ENCODE results near the gene CCDC192. TPM values are rescaled to one million over a fixed set of nuclear protein-coding genes. Genes with fewer than 3 reads are reported as not detected.

The CCDC192 gene
- total RNA-seq, 4 donors from 2014 or later = not detected

GRCh38 chr5:127963233-127963632 lies 260.0 kb downstream of the CCDC192 start:
- intact Hi-C loops (cut with DNase I; ENCODE audit: low total_unique reads) = no loop called here
- DNase-seq (ENCODE audit: low spot score in 2 of 2) = no peak
- no peak for TF ChIP-seq POLR2A (IDR thresholded peaks at IDR 0.05)
- TF ChIP-seq, protein P1, sequence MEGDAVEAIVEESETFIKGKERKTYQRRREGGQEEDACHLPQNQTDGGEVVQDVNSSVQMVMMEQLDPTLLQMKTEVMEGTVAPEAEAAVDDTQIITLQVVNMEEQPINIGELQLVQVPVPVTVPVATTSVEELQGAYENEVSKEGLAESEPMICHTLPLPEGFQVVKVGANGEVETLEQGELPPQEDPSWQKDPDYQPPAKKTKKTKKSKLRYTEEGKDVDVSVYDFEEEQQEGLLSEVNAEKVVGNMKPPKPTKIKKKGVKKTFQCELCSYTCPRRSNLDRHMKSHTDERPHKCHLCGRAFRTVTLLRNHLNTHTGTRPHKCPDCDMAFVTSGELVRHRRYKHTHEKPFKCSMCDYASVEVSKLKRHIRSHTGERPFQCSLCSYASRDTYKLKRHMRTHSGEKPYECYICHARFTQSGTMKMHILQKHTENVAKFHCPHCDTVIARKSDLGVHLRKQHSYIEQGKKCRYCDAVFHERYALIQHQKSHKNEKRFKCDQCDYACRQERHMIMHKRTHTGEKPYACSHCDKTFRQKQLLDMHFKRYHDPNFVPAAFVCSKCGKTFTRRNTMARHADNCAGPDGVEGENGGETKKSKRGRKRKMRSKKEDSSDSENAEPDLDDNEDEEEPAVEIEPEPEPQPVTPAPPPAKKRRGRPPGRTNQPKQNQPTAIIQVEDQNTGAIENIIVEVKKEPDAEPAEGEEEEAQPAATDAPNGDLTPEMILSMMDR (IDR thresholded peaks at IDR 0.05) = no peak
- H3K4me3 ChIP-seq (ENCODE audit: low read depth, poor library complexity, severe bottlenecking) = no peak overlapping the region
- WGBS, 2 donors = 63 to 71% methylated on average over 1 of the region's 1 CpG

- intact Hi-C loops (cut with DNase I; ENCODE audit: low total_unique reads) = no loop called here
- H3K4me3 ChIP-seq (ENCODE audit: low read depth, poor library complexity, severe bottlenecking) = no peak overlapping the region
- WGBS, 2 donors = 70 to 78% methylated on average over 3 of the region's 3 CpGs
- TF ChIP-seq, protein P1 (IDR thresholded peaks at IDR 0.05) = no peak
- no peak for TF ChIP-seq POLR2A (IDR thresholded peaks at IDR 0.05)
- DNase-seq (ENCODE audit: low spot score in 2 of 2) = no peak
These were observed 260.7 kb downstream of the CCDC192 start for GRCh38 chr5:127963931-127964330.

DNA sequence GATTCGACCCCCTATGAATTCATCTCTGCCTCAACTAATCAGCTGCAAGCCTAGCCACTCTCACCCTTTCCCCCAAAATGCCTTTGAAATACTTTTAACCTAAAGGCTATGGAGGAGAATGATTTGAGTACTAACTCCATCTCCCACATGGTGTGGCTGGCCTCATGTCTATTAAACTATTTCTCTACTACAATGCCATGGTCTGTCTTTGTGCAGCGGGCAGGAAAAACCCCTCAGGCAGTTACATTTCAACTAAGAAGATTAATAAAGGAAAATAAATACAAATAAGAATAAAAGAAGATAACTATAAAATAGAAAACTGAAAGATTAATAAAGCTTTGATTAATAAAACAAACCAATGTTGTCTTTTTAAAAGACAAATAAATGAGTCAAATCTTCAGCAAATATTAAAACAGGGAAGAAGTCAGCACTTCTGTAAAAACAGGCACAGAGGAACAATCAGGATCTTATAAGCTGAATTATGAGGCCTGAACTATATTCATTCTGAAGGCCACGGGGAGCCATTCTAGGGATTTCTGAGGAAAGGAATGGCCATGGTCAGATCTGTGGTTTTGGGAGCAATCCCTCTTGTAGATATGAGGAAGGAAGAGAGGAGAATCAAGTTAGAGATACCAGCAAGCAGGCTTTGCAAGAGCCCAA lies 264.3 kb downstream of the CCDC192 start:
- no peak overlapping the region for H3K4me3 ChIP-seq (ENCODE audit: low read depth, poor library complexity, severe bottlenecking)
- DNase-seq (ENCODE audit: low spot score in 2 of 2) = no peak
- intact Hi-C loops (cut with DNase I; ENCODE audit: low total_unique reads) = no loop called here
- WGBS, 2 donors = 83 to 88% methylated on average over 3 of the region's 3 CpGs
- TF ChIP-seq POLR2A (IDR thresholded peaks at IDR 0.05) = no peak

DNA sequence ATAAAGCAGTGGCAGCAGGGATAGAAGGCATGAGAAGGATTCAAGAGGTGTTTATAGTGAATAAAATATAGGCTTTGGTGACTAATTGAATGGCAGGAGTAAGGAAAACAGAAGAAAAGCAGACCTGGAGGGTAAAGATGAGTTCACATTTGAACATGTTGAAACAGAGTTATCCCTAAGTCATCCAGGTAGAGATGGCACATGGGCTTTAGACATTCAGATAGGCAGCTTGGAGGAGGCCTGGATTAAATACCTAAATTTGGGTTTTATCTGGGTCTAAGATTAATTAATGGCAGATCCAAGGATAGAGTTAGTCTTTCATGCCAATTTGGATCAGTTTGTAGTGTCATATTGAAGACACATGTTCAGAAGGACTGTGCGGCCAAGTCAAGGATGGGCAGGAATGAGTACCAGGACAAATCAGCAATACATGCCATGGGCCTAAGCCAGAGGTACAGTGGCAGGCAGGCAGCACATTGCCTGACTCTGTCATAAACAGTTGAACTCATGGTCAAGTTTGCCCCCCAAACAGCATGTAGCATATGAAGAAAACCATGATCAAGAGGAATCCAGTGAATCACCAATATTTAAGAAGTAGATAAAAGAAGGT lies 264.9 kb downstream of the CCDC192 start:
- TF ChIP-seq POLR2A (IDR thresholded peaks at IDR 0.05) = no peak
- TF ChIP-seq, protein P1 (IDR thresholded peaks at IDR 0.05) = no peak
- DNase-seq (ENCODE audit: low spot score in 2 of 2) = no peak
- H3K4me3 ChIP-seq (ENCODE audit: low read depth, poor library complexity, severe bottlenecking) = no peak overlapping the region
- intact Hi-C loops (cut with DNase I; ENCODE audit: low total_unique reads) = no loop called here
- WGBS, 2 donors = 41 to 59% methylated on average over 1 of the region's 1 CpG

GRCh38 chr5:127969002-127969401 lies 265.8 kb downstream of the CCDC192 start:
- intact Hi-C loops (cut with DNase I; ENCODE audit: low total_unique reads) = no loop called here
- DNase-seq (ENCODE audit: low spot score in 2 of 2) = no peak
- WGBS, 2 donors = 80 to 84% methylated on average over 3 of the region's 3 CpGs
- no peak overlapping the region for H3K4me3 ChIP-seq (ENCODE audit: low read depth, poor library complexity, severe bottlenecking)
- TF ChIP-seq, protein P1 (IDR thresholded peaks at IDR 0.05) = no peak
- TF ChIP-seq POLR2A (IDR thresholded peaks at IDR 0.05) = no peak

- no peak overlapping the region for H3K4me3 ChIP-seq (ENCODE audit: low read depth, poor library complexity, severe bottlenecking)
- intact Hi-C loops (cut with DNase I; ENCODE audit: low total_unique reads) = no loop called here
- no peak for DNase-seq (ENCODE audit: low spot score in 2 of 2)
- TF ChIP-seq, protein P1 (IDR thresholded peaks at IDR 0.05) = no peak
- no peak for TF ChIP-seq POLR2A (IDR thresholded peaks at IDR 0.05)
These were observed 266.5 kb downstream of the CCDC192 start for GRCh38 chr5:127969651-127970050.
